Effector memory CD8-positive, alpha-beta T cell (primary cell): ENCODE measurements around the gene PPIF.
A peak's percentile ranks its signal among the peaks of the same experiment; 100 is the strongest.

Source experiments
- ATAC-seq: fragments of 150-1000 bp; cut with Tn5 transposase; replicated peaks from 2 replicates; pipeline ENCODE4 v1.10.0; 2021; ENCODE audit warnings: mild to moderate bottlenecking, moderate library complexity
- DNase-seq, 3 experiments: peaks; one replicate each; pipeline ENCODE4 v3.0.0; 2021
- H3K27ac Mint-ChIP-seq, 2 donors: one replicate each; pipeline ENCODE4 v1.8.0; 2022; ENCODE audit warnings: mild to moderate bottlenecking in 2 of 2, mixed read lengths in 2 of 2, moderate library complexity in 2 of 2
- H3K27me3 Mint-ChIP-seq, 2 donors: one replicate each; pipeline ENCODE4 v1.8.0; 2022; ENCODE audit warnings: mixed read lengths in 2 of 2
- H3K36me3 Mint-ChIP-seq: one replicate; pipeline ENCODE4 v1.8.0; 2022; ENCODE audit warnings: mild to moderate bottlenecking, moderate library complexity, mixed read lengths; ENCODE audit not compliant: insufficient read depth
- H3K4me1 Mint-ChIP-seq, 2 donors: one replicate each; pipeline ENCODE4 v1.8.0; 2022; ENCODE audit warnings: low read depth in 2 of 2, mixed read lengths in 2 of 2
- H3K4me3 Mint-ChIP-seq, 2 donors: one replicate each; pipeline ENCODE4 v1.8.0; 2022; ENCODE audit warnings: mild to moderate bottlenecking in 2 of 2, mixed read lengths in 2 of 2, moderate library complexity in 2 of 2
- H3K9me3 Mint-ChIP-seq, 2 donors: one replicate each; pipeline ENCODE4 v1.8.0; 2022; ENCODE audit warnings: mixed read lengths in 2 of 2

PPIF gene

GRCh38 chr10:79308969-79309665, 38.2 kb upstream of the PPIF start:
- H3K27ac Mint-ChIP-seq: peak overlapping the region in 1 of 2 donors; percentile 67
- H3K27me3 Mint-ChIP-seq: no peaks in the 10 kb centered on the region
- peaks cover 7% of the 10 kb centered on the region for H3K36me3 Mint-ChIP-seq
- no peaks in the 10 kb centered on the region for H3K9me3 Mint-ChIP-seq
- no peak for DNase-seq
- peaks cover 4 to 8% of the 10 kb centered on the region in 2 donors for H3K4me1 Mint-ChIP-seq
- ATAC-seq: no peak
- H3K4me3 Mint-ChIP-seq: no peak overlapping the region

DNA sequence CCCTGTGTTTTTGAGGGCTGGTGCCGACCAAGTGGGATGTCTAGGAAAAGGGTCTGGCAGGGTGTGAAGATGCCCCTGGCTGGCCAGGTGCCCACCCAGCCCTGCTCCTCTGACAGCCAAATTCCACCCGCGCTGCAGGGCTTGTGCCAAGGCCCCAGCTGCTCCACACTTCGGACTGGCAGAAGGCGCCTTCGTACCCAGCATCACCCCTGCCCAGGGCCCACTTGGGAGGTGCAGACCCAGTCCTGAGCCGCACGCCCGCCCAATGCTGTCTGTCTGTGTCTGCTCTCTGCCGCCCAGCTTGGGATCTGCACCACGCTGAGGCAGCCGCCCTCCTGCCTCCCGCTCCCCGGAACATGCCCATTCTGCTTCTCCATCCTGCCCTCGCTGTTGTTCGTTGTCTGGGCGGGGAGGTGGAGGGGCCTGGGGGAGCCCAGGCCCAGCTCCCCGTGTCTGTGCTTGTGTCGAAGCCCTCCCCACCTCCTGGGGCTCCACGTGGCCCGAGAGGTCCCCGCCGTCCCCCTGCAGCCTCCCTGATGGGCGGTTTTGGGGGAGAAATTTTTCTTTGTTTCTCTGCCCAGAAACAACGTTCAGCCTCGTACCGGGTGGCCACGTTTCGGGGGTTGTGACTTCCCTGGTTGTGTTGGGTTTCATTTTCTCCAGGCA, 36.9 kb upstream of the PPIF start:
- DNase-seq (no peak), ATAC-seq (no peak)
- peak overlapping the region in 1 of 2 donors; percentile 20 for H3K4me3 Mint-ChIP-seq
- H3K36me3 Mint-ChIP-seq: peaks cover 7% of the 10 kb centered on the region
- no peaks in the 10 kb centered on the region for H3K27me3 Mint-ChIP-seq
- no peaks in the 10 kb centered on the region for H3K9me3 Mint-ChIP-seq
- peaks cover 4 to 8% of the 10 kb centered on the region in 2 donors for H3K4me1 Mint-ChIP-seq
- peak overlapping the region in 1 of 2 donors; percentile 69 for H3K27ac Mint-ChIP-seq

- DNase-seq (no peak), ATAC-seq (no peak)
- no peaks in the 10 kb centered on the region for H3K27me3 Mint-ChIP-seq
- peaks cover 10 to 12% of the 10 kb centered on the region in 2 donors for H3K4me1 Mint-ChIP-seq
- H3K9me3 Mint-ChIP-seq: no peaks in the 10 kb centered on the region
- peak overlapping the region; percentile 44 to 77 for H3K27ac Mint-ChIP-seq
- H3K4me3 Mint-ChIP-seq: peak overlapping the region in 1 of 2 donors; percentile 20
- H3K36me3 Mint-ChIP-seq: peaks cover 7% of the 10 kb centered on the region
Observed at GRCh38 chr10:79310911-79311573, 36.2 kb upstream of the PPIF start.

- Mint-ChIP-seq H3K4me1 (peaks cover 15 to 17% of the 10 kb centered on the region in 2 donors), H3K36me3 (peaks cover 11% of the 10 kb centered on the region), H3K27me3 (no peaks in the 10 kb centered on the region), H3K4me3 (no peak overlapping the region), H3K27ac (peak overlapping the region; percentile 44 to 77), H3K9me3 (no peaks in the 10 kb centered on the region)
- no peak for ATAC-seq
- no peak for DNase-seq
Observed at GRCh38 chr10:79311581-79312407, 35.5 kb upstream of the PPIF start.

DNA sequence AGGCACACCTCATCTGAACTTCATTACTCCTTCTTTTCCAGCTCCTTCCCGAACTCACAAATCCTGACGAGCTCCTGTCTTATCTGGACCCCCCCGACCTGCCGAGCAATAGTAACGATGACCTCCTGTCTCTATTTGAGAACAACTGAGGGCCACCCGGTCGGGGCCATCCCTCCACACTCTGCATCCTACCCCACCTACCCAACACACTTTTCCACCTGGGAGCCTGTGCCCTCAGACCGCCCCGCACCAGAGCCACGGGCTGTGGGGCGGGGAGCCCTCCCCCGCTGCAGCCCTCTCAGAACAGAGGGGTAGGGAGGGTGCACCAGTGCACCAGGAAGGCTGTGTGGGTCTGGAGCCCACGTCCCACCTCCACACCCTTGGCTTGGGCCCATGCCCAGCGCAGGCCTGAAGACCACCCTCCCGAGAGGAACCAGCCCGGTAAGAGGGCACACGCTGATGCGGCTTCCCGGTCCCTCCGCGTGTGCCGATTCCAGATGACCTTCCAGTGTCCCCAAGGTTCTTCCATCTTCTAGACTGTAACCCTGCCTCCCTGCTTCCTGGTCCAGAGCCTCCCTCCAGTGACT, 34.6 kb upstream of the PPIF start:
- no peaks in the 10 kb centered on the region for H3K27me3 Mint-ChIP-seq
- DNase-seq: no peak
- H3K36me3 Mint-ChIP-seq: peaks cover 18% of the 10 kb centered on the region
- ATAC-seq: no peak
- no peaks in the 10 kb centered on the region for H3K9me3 Mint-ChIP-seq
- H3K4me3 Mint-ChIP-seq: no peak overlapping the region
- H3K27ac Mint-ChIP-seq: peak overlapping the region in 1 of 2 donors; percentile 64
- peaks cover 22 to 26% of the 10 kb centered on the region in 2 donors for H3K4me1 Mint-ChIP-seq

DNA sequence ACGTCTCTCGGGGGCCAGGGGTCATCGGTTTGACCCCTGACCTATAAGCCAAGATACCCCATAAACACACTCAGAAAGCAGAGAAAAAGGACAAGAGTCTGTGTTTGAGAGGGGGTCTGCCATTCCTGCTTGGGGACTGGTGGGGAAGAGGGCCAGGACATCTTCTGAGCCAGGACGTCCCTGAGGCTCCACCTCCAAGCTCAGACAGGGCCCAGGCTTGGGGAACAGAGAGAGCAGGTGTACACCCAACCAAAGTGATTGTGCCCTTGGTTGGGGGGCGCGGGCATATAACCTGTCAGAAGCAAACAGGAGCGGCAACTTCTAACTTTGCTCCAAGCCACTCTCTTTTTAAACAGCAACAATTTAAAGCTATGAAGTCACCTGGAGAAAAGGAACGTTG, 33.9 kb upstream of the PPIF start:
- DNase-seq (no peak), ATAC-seq (no peak)
- peak overlapping the region in 1 of 2 donors; percentile 64 for H3K27ac Mint-ChIP-seq
- peaks cover 20% of the 10 kb centered on the region for H3K36me3 Mint-ChIP-seq
- no peaks in the 10 kb centered on the region for H3K9me3 Mint-ChIP-seq
- H3K4me1 Mint-ChIP-seq: peaks cover 28 to 32% of the 10 kb centered on the region in 2 donors
- H3K27me3 Mint-ChIP-seq: no peaks in the 10 kb centered on the region
- H3K4me3 Mint-ChIP-seq: no peak overlapping the region

GRCh38 chr10:79313911-79314439, 33.3 kb upstream of the PPIF start:
- DNase-seq (no peak), ATAC-seq (no peak)
- no peaks in the 10 kb centered on the region for H3K27me3 Mint-ChIP-seq
- no peaks in the 10 kb centered on the region for H3K9me3 Mint-ChIP-seq
- H3K27ac Mint-ChIP-seq: peak overlapping the region in 1 of 2 donors; percentile 64
- H3K4me1 Mint-ChIP-seq: peaks cover 35 to 39% of the 10 kb centered on the region in 2 donors
- no peak overlapping the region for H3K4me3 Mint-ChIP-seq
- H3K36me3 Mint-ChIP-seq: peaks cover 26% of the 10 kb centered on the region

- Mint-ChIP-seq H3K9me3 (no peaks in the 10 kb centered on the region), H3K4me1 (peaks cover 43 to 45% of the 10 kb centered on the region in 2 donors), H3K4me3 (no peak overlapping the region), H3K36me3 (peaks cover 31% of the 10 kb centered on the region), H3K27ac (no peak overlapping the region), H3K27me3 (no peaks in the 10 kb centered on the region)
- ATAC-seq (no peak), DNase-seq (no peak)
Observed at GRCh38 chr10:79314761-79315601, 32.3 kb upstream of the PPIF start.

DNA sequence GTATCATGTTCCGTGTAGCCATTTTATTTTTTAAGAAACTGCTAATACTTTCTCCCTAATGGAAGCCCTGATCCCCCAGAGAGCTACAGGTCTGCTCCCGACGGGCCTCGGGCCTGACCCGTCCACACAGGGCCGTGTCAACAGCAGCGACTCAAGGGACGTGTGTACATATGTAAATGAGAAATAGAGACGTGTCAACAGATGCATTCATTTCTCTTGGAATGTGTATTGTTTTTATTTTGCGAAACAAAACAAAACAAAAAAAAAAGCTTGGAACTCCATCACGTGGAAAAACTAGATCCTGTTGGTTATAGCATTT, 31.7 kb upstream of the PPIF start:
- Mint-ChIP-seq H3K4me3 (no peak overlapping the region), H3K27ac (no peak overlapping the region), H3K4me1 (peaks cover 48 to 51% of the 10 kb centered on the region in 2 donors), H3K9me3 (no peaks in the 10 kb centered on the region), H3K36me3 (peaks cover 31% of the 10 kb centered on the region), H3K27me3 (no peaks in the 10 kb centered on the region)
- DNase-seq (no peak), ATAC-seq (no peak)

DNA sequence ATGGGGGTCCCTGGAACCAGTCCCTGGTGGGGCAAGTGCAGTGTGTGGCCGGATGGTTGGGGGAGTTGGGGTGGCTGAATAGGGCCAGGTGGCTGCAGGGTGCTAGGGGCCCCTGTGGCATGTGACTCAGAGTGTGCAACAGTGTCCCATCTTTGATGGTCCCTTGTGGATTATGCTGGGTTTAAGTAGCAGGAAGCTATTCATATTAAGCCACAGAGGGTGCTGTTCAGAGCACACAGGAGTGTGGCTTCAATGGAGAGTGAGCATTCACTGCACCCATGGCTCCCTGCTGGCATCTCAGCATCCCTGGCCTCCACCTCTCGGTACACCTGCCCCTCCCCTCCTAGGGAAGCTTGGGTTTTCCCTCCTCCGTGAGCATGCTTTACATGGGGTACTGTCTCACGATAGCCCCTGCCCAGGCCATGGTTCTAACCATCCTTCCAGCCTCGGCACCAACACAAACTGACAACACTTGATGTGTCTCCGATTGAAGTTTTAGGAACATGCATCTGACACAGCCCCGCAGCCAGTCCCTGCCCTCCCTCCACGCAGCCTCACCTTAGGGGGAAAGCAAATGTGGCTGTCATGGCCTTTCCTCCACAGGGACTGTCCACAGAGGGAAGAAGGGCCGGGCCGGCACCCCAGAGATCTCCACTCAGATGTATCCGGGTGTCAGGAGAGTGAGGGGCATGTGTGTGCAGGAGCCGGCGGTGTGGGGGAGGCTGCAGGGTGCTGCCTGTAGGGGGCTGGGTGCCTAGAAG, 30.4 kb upstream of the PPIF start:
- Mint-ChIP-seq H3K9me3 (no peaks in the 10 kb centered on the region), H3K4me1 (peaks cover 51 to 57% of the 10 kb centered on the region in 2 donors), H3K36me3 (peaks cover 31% of the 10 kb centered on the region), H3K4me3 (peak overlapping the region; percentile 58 to 80), H3K27me3 (no peaks in the 10 kb centered on the region), H3K27ac (peak overlapping the region; percentile 79 to 94)
- DNase-seq (no peak), ATAC-seq (peak; percentile 41)

- Mint-ChIP-seq H3K27me3 (no peaks in the 10 kb centered on the region), H3K4me3 (peak overlapping the region; percentile 58 to 80), H3K4me1 (peaks cover 62 to 69% of the 10 kb centered on the region in 2 donors), H3K36me3 (peaks cover 32% of the 10 kb centered on the region), H3K27ac (peak overlapping the region; percentile 79 to 94), H3K9me3 (no peaks in the 10 kb centered on the region)
- ATAC-seq: no peak
- no peak for DNase-seq
Observed at GRCh38 chr10:79318369-79318768, 28.9 kb upstream of the PPIF start.
